ENCODE data around the gene IRAK1. TPM values are rescaled to one million over a fixed set of nuclear protein-coding genes. Genes with fewer than 3 reads are reported as not detected.

The IRAK1 gene
- total RNA-seq, 1 experiment from 2014 or later, result 92.3 TPM

- peaks cover 42% of the 10 kb centered on the region for H3K79me2 ChIP-seq (ENCODE audit: insufficient read depth, low read length)
- BruUV-seq (replicated peaks), result no TSS peak
- peaks cover 9 to 31% of the 10 kb centered on the region in 2 experiments for H3K4me1 ChIP-seq (ENCODE audit: control insufficient read depth in 1 of 2, insufficient read depth in 2 of 2, low read length in 2 of 2)
- H3K36me3 ChIP-seq (ENCODE audit: control insufficient read depth in 1 of 2, insufficient read depth in 2 of 2, low read length in 2 of 2), result peaks cover 2 to 5% of the 10 kb centered on the region in 2 experiments; a peak in 1 of 4 replicates
- peak overlapping the region; percentile 81 for H3K4me2 ChIP-seq (ENCODE audit: low read length)
- TF ChIP-seq EZH2 (IDR thresholded peaks at IDR 0.05), result no peak
- no peak for TF ChIP-seq POLR2A (IDR thresholded peaks at IDR 0.05; ENCODE audit: borderline replicate concordance, extremely low read depth, insufficient read depth, insufficient read length)
- TF ChIP-seq SIN3A (IDR thresholded peaks at IDR 0.05; ENCODE audit: low read depth), result no peak
- no peak for TF ChIP-seq EZH2phosphoT487 (IDR thresholded peaks at IDR 0.05; ENCODE audit: borderline replicate concordance)
- TF ChIP-seq EGR1 (IDR thresholded peaks at IDR 0.05; ENCODE audit: low read depth), result no peak
- TF ChIP-seq CTCF (IDR thresholded peaks at IDR 0.05 in 2 of 3, conservative IDR thresholded peaks at IDR 0.05 in 1 of 3; ENCODE audit: borderline replicate concordance in 1 of 3, insufficient read depth in 1 of 3, low read depth in 2 of 3, low read length in 2 of 3), result no peak
- TF ChIP-seq FOSL1 (IDR thresholded peaks at IDR 0.05; ENCODE audit: low read depth), result no peak
- no peak for TF ChIP-seq ZFX (IDR thresholded peaks at IDR 0.05)
- TF ChIP-seq JUND (IDR thresholded peaks at IDR 0.05), result no peak
- TF ChIP-seq ZNF274 (IDR thresholded peaks at IDR 0.05; ENCODE audit: low read depth, low read length), result no peak
- TF ChIP-seq YY1 (IDR thresholded peaks at IDR 0.05; ENCODE audit: extremely low read depth, insufficient replicate concordance, low read depth, low read length), result no peak
- no peak for TF ChIP-seq POLR2AphosphoS5 (IDR thresholded peaks at IDR 0.05; ENCODE audit: low read depth, low read length)
- TF ChIP-seq MAX (IDR thresholded peaks at IDR 0.05), result no peak
- no peak for TF ChIP-seq SP1 (IDR thresholded peaks at IDR 0.05; ENCODE audit: low read depth)
- TF ChIP-seq ELF1 (IDR thresholded peaks at IDR 0.05; ENCODE audit: borderline replicate concordance, low read depth), result no peak
- no peak for TF ChIP-seq CBX3 (IDR thresholded peaks at IDR 0.05; ENCODE audit: low read depth)
- TF ChIP-seq RAD21 (IDR thresholded peaks at IDR 0.05; ENCODE audit: low read depth), result no peak
- RAD21 ChIA-PET (ENCODE audit: low non-redundant PET in 1 of 2, low total read pairs in 2 of 2, uncharacterized antibody in 2 of 2, unreplicated experiment in 2 of 2), result no interaction called here
- H2AFZ ChIP-seq (ENCODE audit: low read depth, low read length, poor library complexity, severe bottlenecking), result no peak overlapping the region
- CTCF ChIA-PET, result no interaction called here
- H3K27me3 ChIP-seq (ENCODE audit: insufficient read depth, low read length), result no peaks in the 10 kb centered on the region
- H3K9ac ChIP-seq (ENCODE audit: low read length), result peak overlapping the region; percentile 88
- POLR2A ChIA-PET, result interaction anchor here (0.5 kb wide), 1 partner anchor 420 kb away, joined by 3 read pairs; no protein-coding TSS in a partner anchor
- intact Hi-C loops (cut with micrococcal nuclease), result no loop called here
- ATAC-seq (no peak), DNase-seq (ENCODE audit: low read depth, low spot score) (no peak)
- no peaks in the 10 kb centered on the region for H3K9me3 ChIP-seq (ENCODE audit: control insufficient read depth in 1 of 2, insufficient read depth in 1 of 2, low read depth in 1 of 2, low read length in 2 of 2)
- no peaks in the 10 kb centered on the region for H4K20me1 ChIP-seq (ENCODE audit: insufficient read depth)
- H3K27ac ChIP-seq (ENCODE audit: low read depth, low read length), result peak overlapping the region; percentile 88
- no peaks in the 10 kb centered on the region for H3K9me2 ChIP-seq (ENCODE audit: insufficient read depth)
- H3K4me3 ChIP-seq (replicated peaks in 1 of 2; ENCODE audit: low read depth in 1 of 2, low read length in 2 of 2), result peak overlapping the region; percentile 68 to 69
Measured at GRCh38 chrX:154017766-154018517, 1.8 kb downstream of the IRAK1 start.
